GM21423 (cell line): ENCODE results near the gene GMNC.
"Not testable (repeated sequence)": the region's sequence is repeated elsewhere in the genome, so short reads cannot be mapped to it uniquely, and the experiment has no call there.

ENCODE experiments used
- ATAC-seq: cut with Tn5 transposase; IDR thresholded peaks from one replicate; pipeline ENCODE4 v1.9.1; 2021; ENCODE audit warnings: mild to moderate bottlenecking, moderate library complexity; ENCODE audit not compliant: unreplicated experiment

Gene GMNC

GRCh38 chr3:190862209-190863118, at the start of gene GMNC:
GMNC (minus strand) TSS chr3:190862694; CDS start chr3:190862615, 79 bp downstream.
- ATAC-seq, result peak; percentile 90

- no peak for ATAC-seq
Measured at GRCh38 chr3:190911382-190911781, 48.9 kb upstream of the GMNC start.

GRCh38 chr3:190909908-190910307, 47.4 kb upstream of the GMNC start:
- no peak for ATAC-seq

DNA sequence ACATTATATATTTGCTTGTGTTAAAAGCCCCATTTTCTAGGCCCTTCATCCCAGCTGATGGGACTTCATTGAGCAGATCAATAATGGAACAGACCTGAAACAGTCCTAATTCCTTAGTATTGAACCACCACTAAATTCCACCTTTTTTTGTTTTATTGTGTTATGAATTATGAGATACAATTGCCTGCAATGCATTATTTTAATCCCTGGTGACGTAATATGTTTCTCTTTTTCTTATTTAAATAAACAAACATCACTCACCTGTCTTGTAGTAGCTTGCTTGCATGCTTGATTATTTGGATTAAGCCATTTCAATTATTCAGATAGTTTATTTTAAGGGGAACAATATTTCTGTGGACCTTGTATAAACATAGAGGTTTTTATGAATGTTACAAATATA, 40.7 kb upstream of the GMNC start:
- no peak for ATAC-seq

DNA sequence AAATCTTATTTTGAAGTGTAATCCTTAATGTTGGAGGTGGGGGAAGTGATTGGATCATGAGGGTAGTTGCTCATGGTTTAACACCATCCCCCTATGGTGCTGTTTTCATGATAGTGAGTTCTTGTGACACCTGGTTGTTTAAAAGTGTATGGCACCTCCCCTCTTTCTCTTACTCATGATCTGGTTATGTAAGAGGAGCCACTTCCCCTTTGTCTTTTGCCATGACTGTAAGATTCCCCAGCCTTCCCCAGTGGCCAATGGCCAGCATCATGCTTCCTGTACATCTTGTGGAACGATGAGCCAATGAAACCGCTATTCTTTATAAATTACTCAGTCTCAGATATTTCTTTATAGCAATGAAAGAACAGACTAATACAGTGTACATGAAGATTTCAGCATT, 39.8 kb upstream of the GMNC start:
- no peak for ATAC-seq

- no peak for ATAC-seq
Measured at GRCh38 chr3:190892395-190892902, 30.0 kb upstream of the GMNC start.

GRCh38 chr3:190886945-190887344, 24.5 kb upstream of the GMNC start:
- ATAC-seq, result peak; percentile 89

GRCh38 chr3:190883973-190884832, 21.7 kb upstream of the GMNC start:
- ATAC-seq, result peak; percentile 59

GRCh38 chr3:190883141-190883540, 20.6 kb upstream of the GMNC start:
- no peak for ATAC-seq

DNA sequence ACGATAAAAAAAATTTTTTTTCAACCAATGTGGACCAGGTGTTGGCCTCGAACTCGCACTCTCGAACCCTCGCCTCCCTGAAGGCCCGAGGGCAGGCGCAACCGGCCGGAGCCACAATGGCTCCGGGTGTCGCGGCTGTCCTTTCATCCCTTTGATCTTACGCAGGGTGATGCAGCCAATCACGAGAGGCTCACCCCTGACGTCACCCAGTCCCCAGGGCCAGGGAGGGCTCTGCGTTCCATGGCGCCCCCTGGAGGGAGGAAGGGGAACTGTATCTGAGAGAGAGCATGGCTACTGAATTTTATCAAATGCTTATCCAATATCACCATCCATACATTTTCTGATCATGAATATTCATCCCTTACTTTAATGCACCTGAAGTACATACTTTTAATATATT, 15.4 kb upstream of the GMNC start:
- ATAC-seq, result no peak

- not testable (repeated sequence) for ATAC-seq
Measured at GRCh38 chr3:190876433-190876832, 13.9 kb upstream of the GMNC start.

GRCh38 chr3:190875061-190875460, 12.6 kb upstream of the GMNC start:
- not testable (repeated sequence) for ATAC-seq

- ATAC-seq, result no peak
Measured at GRCh38 chr3:190870127-190870526, 7.6 kb upstream of the GMNC start.

DNA sequence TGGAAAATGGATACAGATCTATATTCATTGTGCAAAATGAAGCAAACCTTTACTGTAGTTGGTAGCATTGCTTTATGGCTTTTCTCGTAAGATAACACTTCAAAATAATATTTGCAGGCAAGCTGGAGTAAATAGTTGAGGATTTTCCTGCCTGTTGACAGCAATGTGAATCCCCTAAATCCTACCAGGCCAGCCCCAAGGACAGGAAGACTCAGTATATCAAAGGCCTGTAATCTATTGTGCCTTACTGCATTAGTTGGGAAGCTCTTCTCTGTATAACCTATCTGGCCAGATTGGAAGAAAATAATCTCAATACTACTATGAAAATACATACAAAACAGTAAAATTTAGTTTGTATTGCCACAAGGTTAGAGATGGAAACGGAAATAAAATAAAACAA, 4.6 kb upstream of the GMNC start:
- ATAC-seq, result no peak

- ATAC-seq, result no peak
Measured at GRCh38 chr3:190865828-190866227, 3.3 kb upstream of the GMNC start.

GRCh38 chr3:190865419-190865818, 2.9 kb upstream of the GMNC start:
- no peak for ATAC-seq

DNA sequence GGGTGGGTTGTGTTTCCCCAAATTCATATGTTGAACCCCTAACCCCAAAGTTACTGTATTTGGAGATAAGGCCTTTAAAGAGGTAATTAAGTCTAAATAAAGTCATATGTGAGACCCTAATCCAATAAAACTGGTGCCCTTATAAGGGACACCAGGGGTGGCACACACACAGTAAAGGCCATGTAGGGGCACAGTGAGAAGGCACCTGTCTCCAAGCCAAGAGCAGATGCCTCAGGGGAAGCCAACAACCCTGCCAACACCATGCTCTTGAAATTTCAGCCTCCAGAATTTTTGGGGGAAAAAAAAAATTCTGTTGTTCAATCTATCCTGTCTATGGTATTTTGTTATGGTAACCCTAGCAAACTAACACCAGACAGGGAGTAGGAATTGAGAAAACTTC, 1.5 kb upstream of the GMNC start:
- ATAC-seq, result no peak

DNA sequence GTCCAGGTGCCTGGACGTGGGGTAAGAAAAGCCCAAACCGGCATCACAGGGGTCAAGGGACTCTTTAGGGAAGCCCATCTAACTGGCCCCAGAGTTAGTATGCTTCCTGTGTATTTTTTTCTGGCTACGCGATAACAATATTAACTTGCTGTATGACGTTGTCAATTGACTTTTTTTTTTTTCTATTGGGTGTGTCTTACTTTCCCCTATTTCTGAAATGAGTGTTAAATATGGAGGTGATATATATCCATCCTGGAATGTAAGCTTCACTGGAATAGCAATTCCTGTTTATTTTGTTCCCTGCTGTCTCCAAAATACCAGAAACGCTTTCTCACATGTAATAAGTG, 598 bp upstream of the GMNC start:
- ATAC-seq, result no peak

DNA sequence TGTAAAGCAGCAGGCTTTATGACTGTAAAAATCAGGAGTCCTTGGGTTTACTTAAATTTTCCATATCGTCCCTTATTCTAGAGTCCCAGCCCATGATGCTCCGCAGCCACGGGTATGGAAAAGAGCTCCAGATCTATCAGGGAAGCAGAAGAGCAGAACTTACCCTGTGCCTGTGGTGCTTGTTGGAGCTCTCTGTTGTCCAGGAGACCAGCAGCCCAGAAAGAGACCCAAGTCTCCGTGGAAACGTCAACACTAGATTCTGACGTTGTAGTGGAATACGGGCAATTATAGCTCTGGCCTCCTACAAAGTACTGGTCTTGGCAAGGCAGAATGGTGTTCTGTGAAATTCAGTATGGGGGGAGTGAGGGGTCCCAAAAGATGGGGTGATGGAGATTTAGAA, 2.0 kb downstream of the GMNC start:
- no peak for ATAC-seq

DNA sequence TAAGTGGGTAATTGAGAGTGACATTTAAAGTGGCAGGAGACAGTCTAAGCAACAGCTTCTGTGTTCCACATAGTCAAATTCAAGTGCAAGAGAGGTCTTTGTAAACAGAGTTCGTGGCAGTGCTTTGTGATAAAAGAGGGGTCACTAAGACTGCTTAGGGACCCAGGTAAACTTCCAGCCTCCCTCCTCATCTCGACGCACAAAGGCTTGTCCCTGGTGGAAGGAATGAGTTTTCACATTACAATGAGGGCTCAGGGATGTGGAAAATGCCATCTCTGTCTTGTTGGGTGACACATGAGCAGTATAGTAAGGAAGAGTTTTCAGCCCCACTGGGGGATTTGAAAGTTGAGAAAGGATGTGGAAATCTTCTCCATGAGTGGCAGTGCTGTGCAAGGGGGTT, 7.3 kb downstream of the GMNC start:
- ATAC-seq, result no peak

GRCh38 chr3:190854062-190854461, 8.4 kb downstream of the GMNC start:
- ATAC-seq, result no peak

GRCh38 chr3:190853464-190853863, 9.0 kb downstream of the GMNC start:
- ATAC-seq, result no peak
